GM21528 (cell line): ENCODE measurements around the gene NME7.
"Not testable (repeated sequence)": the region's sequence is repeated elsewhere in the genome, so short reads cannot be mapped to it uniquely, and the experiment has no call there.

Source experiments
- ATAC-seq: cut with Tn5 transposase; IDR thresholded peaks from one replicate; pipeline ENCODE4 v1.9.1; 2021; ENCODE audit warnings: mild to moderate bottlenecking, moderate library complexity; ENCODE audit not compliant: unreplicated experiment, low FRiP score

NME7 gene

DNA sequence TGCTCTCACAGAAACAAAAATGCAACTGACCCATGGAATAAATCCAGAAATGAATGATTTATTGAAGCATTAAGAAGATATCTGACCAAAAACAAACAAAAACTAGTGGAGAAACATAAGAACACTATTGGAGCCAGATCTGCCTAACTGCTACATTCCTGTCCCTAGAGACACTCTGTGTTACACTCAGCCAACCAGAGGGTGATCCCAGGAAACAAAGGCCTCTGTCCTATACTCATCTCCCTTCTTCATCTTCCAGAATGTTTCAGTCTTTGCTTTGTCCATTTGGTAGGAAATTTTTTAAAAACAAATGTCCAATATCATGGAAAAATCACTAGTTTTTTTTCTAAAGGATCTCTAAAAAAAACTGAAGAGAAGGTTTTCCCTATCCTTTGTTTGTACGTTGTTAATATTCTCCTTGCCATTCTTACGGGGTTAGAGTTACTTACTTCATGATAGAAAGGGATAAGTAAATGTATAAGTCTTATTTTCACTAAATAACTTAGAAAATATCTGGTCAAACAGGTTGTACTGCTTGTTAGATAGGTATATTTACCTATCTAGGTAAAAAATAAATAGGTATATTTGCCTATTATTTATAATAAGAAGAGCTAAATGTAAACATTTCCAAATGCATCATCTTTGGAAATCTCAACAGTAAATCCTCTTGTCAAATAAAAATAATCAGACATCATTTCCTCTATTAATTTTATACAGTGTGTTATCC lies 59.1 kb downstream of the NME7 start:
- no peak for ATAC-seq

DNA sequence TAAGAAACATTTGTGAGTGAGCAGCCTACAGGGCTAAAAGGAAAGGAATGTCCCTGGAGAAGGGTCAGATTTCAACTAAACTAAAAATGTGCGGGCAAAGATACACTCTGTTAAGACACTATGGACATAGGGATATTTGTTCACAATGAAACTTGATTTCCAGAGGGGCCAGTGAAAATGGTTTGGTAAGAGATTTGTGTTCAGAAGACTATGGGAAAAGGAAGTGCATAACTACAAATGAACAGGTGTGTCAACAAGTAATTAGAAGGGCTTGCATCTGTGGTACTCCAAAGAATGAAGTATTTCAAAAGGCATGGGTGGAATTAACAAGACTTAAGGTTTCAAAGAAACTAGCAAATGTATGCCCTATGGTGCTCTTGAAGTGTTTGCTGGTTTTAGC lies 60.4 kb downstream of the NME7 start:
- no peak for ATAC-seq

DNA sequence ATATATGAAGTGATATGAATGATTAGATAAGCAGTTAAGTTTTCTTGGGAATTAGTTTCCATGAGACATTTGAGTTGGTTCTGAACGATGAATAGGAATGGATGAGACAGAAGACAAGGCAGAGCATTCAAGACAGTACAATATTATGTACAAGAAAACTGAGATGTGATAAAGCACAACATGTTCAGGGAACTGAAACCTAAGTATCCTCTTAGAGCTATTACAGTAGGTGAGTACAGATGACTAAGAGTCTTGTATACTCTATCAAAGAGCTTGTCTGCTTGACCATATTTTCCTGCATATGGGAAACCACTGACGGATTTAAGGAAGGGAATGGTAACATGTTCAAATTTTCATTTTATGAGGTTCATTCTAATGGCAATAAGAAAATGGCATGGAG lies 61.6 kb downstream of the NME7 start:
- ATAC-seq: no peak

DNA sequence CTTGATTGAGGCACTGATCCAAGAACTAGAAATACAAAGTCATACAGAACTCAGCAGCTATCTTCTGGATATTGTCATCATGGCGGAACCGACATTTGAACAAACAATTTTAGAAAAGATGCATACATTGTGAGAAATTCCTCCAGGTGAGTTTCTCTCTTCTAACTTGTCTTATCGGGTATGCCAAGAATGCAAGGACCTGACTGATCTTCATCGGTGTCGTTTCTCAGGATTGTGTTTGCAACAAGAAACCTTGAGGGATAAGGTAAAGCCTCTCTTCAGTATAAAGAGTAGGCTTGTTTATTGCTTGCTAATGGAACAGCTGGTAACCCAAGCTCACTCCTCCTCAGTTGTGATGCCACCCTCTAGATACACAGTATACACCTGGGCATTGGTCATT lies 62.2 kb downstream of the NME7 start:
- no peak for ATAC-seq

GRCh38 chr1:169300854-169301253 lies 66.7 kb downstream of the NME7 start:
- no peak for ATAC-seq

DNA sequence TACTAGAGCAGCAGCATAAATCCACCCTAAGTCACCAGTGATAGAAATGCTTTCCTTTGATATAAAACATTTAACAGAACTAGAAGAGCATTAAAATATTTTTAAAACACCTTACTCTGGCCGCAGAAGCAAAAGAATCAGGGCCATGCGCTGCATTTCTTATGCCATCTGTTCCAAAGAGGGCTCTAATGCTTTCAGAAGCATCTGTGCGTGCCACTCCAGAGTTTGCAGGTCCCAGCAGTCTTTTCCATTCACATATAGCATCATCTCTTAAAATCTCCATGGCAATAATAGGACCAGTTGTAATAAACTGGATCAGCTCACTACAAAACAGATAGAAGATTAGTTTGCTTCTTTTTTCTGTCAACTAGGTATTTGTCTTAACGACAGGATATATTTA lies 69.2 kb downstream of the NME7 start:
- ATAC-seq: no peak

DNA sequence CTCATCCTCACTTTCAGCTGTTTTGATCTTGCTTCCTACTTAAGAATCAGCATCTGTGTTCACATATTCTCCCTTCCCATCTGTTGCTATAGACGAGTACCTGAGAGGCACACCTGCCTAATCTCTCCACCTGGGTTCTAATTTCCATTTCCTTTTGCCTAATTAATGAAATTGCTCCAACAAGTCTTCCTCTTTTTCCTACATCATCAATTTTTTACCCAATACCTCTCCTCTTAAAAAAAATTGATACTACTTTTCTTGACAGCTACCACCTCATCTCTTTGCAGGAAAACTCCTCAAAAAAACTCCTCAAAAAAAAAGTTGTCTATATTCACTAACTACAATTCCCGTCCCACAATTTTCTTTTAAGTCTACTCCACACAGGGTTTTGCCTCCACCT lies 71.8 kb downstream of the NME7 start:
- no peak for ATAC-seq

DNA sequence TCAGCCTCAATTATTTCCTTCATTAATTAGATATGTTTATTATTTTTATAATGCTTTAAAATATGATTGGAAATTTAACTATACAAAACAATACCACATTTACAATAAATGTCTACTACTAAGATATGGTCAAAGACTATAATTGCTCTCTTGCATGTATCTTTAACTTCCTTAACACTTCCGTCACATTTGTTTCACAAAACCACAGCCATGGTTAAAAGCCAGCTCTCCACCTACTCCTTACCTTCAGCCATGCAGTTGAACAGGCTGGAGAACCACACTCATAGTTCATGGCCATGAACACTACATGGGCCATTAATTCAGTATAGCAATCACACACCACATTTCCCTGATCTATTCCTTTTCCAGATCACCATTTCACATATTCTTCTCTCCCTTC lies 72.2 kb downstream of the NME7 start:
- ATAC-seq: no peak

DNA sequence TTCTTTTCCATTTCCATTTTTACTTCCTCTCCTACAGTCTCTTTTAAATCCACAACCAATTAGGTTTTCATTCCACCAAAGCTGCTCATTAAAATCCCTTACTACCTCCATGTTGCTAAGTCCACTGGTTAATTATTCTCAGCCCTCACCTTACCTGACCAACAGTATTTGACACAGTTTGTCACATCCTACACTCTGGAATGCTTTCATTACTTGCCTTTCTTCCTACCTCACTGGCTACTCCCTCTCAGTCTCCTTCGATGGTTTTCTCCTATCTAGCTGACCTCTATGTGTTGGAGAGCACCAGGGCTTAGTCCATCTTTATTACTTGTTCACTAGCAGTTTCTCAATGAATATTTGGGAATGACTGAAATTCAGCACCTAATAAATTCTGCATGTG lies 78.6 kb downstream of the NME7 start:
- ATAC-seq: no peak

DNA sequence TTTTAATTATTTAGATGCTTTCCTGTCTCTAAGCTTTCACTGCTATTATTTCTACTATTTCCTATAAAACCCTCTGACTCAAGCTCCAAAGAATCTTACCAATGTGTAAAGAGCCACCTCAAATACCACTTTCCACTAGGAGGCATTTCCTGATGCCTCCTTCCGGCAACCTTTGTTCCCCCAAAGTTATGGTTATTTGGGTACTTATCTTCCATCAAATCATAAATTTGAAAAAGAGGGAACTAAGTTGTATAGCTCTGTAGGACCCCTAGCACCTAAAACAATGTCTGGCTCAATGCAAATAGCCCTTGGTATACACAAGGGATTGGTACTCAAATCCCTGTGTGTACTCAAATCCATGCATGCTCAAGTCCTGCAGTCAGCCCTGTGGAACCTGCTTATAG lies 79.6 kb downstream of the NME7 start:
- no peak for ATAC-seq

DNA sequence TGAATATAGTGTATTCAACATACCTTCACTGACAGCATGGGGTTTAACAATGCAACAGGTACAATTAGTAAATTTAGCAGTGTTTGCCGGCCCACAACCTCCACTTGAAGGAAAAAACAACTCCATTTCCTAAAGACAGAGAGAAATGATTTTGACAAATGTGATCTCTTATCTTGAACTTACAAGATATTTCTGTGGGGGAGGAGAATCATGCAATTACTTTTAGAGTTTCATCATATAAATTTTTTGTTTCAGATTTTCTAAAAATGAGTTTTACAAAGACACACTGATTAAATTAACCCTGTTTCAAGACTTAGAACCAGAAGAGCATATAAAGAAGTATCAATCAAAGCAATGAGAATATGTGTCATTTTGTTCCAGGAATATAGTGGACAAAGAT lies 80.3 kb downstream of the NME7 start:
- no peak for ATAC-seq

DNA sequence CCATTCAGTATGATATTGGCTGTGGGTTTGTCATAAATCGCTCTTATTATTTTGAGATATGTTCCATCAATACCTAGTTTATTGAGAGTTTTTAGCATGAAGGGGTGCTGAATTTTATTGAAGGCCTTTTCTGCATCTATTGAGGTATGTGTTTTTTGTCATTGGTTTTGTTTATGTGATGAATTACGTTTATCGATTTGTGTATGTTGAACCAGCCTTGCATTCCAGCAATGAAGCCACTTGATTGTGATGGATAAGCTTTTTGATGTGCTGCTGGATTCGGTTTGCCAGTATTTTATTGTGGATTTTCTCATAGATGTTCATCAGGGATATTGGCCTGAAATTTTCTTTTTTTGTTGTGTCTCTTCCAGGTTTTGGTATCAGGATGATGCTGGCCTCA lies 86.0 kb downstream of the NME7 start:
- not testable (repeated sequence) for ATAC-seq

DNA sequence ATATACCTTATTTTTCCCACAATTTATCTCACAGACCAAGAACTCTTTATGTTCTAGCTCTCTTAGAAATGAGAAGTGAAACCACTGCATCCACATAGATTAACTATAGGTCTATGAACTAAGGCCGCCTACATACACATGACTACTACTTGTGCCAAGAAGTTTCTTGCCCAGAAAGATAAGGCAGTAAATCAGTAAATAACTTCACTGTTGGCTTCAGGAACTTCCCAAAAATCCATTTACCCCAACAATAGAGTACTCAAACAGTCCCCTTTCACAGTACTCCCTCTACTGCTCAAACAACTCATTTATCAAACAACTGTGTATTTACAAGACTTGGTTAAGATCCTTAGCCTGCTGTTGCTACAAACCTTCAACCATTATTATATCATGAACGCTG lies 96.5 kb downstream of the NME7 start:
- no peak for ATAC-seq

- ATAC-seq: no peak
Observed at GRCh38 chr1:169266133-169266532, 101.5 kb downstream of the NME7 start.

DNA sequence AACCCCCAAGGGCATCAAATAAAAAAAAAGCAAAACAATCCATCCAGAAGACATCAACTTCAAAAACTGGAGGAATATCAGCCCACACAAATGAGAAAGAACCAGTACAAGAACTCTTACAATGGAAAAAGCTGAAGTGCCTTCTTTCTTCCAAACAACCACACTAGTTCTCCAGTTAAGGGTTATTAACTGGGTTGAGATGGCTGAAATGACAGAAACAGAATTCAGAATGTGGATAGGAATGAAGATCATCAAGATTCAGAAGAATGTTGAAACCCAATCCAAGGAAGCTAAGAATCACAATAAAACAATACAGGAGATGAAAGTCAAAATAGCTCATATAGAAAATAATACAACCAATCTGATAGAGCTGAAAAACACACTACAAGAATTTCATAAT lies 104.5 kb downstream of the NME7 start:
- no peak for ATAC-seq

- no peak for ATAC-seq
Observed at GRCh38 chr1:169261884-169262283, 105.7 kb downstream of the NME7 start.

DNA sequence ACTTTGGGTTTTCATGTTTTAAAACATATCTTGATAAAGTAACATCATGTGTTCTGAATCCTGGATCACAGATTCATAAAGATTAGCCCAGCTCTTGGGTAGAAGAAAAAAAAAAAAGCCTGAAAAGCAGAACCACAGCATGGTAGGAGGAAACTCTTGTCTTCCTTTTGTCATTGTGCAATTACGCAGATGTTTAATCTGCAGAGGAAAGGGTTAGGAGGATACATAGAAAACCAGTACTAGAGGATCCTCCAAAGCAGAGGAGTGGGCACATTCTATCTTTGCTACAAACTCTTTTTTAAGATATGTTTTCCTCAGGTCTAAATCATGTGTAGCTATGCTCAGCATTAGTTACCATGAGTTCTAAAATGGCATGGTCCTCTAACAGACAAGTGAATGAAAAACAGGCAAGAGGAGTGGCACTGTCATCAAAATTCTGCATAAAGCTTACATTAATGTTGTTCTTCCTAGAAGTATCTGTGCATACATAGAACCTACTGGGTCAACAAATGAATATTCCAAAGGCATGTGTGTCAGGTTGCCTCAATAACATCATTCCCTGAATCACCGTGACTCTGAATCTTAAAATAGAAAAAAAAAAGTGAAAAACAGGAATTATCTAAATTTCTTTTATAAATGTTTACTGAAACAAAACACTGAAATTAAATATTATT lies 107.0 kb downstream of the NME7 start:
- no peak for ATAC-seq

DNA sequence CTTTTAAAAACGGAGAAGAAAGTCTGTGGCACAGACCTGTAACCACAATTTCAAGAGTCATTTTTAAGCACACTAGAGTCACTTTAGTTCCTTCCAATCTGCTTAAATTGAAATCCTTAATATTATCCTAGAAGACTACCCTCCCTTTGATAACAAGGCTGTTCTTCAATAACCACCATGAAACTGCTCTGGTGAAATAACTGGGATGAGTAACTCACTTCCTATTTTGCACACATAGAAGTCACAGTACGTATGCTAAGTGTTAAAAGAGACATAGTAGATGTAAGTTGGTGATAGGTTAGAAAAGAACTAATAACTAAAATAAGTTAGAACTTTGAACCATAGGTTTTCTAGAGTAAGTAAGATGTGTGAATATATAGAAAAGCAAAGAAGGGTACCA lies 107.8 kb downstream of the NME7 start:
- no peak for ATAC-seq

DNA sequence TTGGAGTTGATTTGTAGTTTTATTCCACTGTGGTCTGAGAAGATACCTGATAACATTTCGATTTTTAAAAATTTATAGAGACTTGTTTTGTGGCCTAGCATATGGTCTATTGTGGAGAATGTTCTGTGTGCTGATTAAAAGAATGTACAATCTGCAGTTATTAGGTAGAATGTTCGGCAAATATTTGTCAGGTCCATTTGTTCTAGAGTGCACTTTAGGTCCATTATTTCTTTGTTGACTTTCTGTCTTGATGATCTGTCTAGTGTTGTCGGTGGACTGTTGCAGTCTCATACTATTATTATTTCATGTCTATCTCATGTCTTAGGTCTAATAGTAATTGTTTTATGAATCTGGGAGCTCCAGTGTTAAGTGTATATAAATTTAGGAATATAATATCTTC lies 116.8 kb downstream of the NME7 start:
- no peak for ATAC-seq

DNA sequence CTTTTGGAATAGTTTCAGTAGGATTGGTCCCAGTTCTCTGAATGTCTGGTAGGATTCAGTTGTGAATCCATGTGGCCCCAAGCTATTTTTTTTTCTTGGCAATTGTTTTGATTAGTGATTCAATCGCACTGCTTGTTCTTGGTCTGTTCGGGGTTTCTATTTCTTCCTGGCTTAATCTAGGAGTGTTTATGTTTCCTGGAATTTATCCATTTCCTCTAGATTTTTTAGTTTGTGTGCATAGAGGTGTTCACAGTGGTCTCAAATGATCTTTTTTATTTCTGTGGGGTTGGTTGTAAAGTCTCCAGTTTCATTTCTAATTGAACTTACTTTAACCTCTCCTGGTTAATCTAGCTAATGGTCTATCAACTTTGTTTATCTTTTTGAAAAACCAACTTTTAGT lies 117.6 kb downstream of the NME7 start:
- no peak for ATAC-seq

GRCh38 chr1:169249611-169250010 lies 118.0 kb downstream of the NME7 start:
- no peak for ATAC-seq

DNA sequence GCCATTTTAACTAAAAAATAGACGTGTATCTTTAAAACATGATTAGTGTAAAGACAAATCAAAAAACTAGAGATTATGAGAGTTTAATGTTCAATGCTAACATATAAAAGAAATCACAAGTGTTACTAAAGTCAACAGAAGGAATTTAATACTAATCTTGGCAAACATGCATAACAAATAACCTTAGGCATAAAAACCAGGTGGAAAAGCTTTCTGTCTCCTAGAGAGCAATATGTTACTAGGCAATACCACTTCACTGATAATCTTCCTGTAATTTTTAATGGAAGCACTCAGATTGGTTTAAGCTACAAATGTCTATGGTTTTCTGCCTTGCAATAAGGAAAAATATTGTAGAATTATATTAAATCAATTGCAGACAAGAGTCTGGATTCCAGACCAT lies 121.9 kb downstream of the NME7 start:
- ATAC-seq: no peak
